Measurements from ENCODE around the gene CCDC88B. TPM values are rescaled to one million over a fixed set of nuclear protein-coding genes. Genes with fewer than 3 reads are reported as not detected.

The CCDC88B gene
- total RNA-seq, 1 experiment from 2014 or later = 11.2 TPM

DNA sequence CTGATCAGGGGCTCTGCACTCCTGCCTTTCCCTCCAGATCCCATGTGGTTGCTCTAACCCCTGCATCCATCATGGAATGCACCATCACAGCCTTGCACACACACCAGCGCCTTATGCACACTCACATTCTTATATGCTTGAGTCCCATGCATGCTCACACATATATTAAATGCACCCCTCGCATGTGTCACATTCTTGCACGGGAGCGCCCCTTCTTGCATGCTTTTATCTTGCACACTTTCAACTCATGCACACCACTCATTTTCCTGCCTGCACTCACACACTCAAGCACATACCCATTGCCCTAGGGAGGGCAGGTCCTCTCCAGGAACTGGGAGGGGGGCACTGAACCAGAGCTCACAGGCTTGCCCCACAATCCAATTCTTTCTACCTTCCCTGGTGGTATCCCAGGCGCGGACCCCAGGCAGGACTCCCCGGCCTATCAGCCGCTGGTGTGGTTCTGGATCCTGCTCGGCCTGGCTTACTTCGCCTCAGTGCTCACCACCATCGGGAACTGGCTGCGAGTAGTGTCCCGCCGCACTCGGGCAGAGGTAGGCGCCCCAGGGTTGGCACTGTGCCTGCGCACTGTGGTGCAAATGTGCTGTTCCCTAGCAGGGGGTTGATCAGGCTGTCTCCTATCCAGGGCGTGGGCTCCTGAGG, 42.2 kb upstream of the CCDC88B start:
- H3K9ac ChIP-seq (ENCODE audit: extremely low read depth, insufficient read length, low read length) = no peak overlapping the region
- no peak overlapping the region for H3T11ph ChIP-seq (ENCODE audit: low read length)
- no peak overlapping the region for H3K27ac ChIP-seq (ENCODE audit: insufficient read length, low read depth, low read length)
- DNase-seq = no peak
- H2BK12ac ChIP-seq (ENCODE audit: insufficient read length, low read depth, low read length) = no peak overlapping the region
- Mint-ChIP-seq H3K4me1 (peaks cover 8 to 23% of the 10 kb centered on the region in 2 experiments; a peak in 3 of 4 replicates), H3K36me3 (ENCODE audit: insufficient read depth in 1 of 3, low read depth in 3 of 3) (peaks cover 0 to 2% (median 0%) of the 10 kb centered on the region in 3 experiments; a peak in 2 of 7 replicates), H3K4me3 (no peak overlapping the region), H3K27ac (no peak overlapping the region; a peak in 1 of 7 replicates), H3K27me3 (ENCODE audit: low read depth) (peaks cover 98% of the 10 kb centered on the region), H3K9me3 (peaks cover 0 to 3% of the 10 kb centered on the region in 2 experiments; a peak in 2 of 5 replicates)
- no peak overlapping the region for H3K56ac ChIP-seq (ENCODE audit: insufficient read length, low read depth, low read length)
- H3K79me2 ChIP-seq (ENCODE audit: insufficient read depth, low read length) = no peaks in the 10 kb centered on the region
- no peak overlapping the region for H3K4ac ChIP-seq (ENCODE audit: low read depth, low read length)
- H3K27me3 ChIP-seq (ENCODE audit: insufficient read depth, low read length) = peaks cover 74% of the 10 kb centered on the region
- H4K8ac ChIP-seq (replicated peaks; ENCODE audit: insufficient read length, low read depth, low read length) = no peak overlapping the region
- no peak overlapping the region for H2BK15ac ChIP-seq (ENCODE audit: low read depth, low read length)
- no peak overlapping the region for H3K23ac ChIP-seq (ENCODE audit: insufficient read length, low read depth, low read length)
- no peak overlapping the region for H4K5ac ChIP-seq (ENCODE audit: insufficient read length, low read depth, low read length)
- WGBS (ENCODE audit: extremely low coverage, insufficient read length, low lambda C conversion rate) = no CpG with 5 or more reads among the region's 18 CpGs
- peaks cover 12% of the 10 kb centered on the region for H3K23me2 ChIP-seq (ENCODE audit: insufficient read length, low read depth, low read length, poor library complexity, severe bottlenecking)
- H3K4me1 ChIP-seq (ENCODE audit: insufficient read depth, low read length) = no peaks in the 10 kb centered on the region
- H3K4me2 ChIP-seq (ENCODE audit: insufficient read depth, insufficient read length, low read length) = peak overlapping the region; percentile 2
- H3K14ac ChIP-seq (ENCODE audit: insufficient read depth, low read length) = no peak overlapping the region
- H2BK5ac ChIP-seq (ENCODE audit: insufficient read length, low read length) = no peak overlapping the region
- H2AK5ac ChIP-seq (ENCODE audit: insufficient read length, low read length) = no peak overlapping the region
- H3K9me3 ChIP-seq (ENCODE audit: control insufficient read depth, low read depth, low read length) = no peaks in the 10 kb centered on the region
- no peaks in the 10 kb centered on the region for H4K20me1 ChIP-seq (ENCODE audit: control insufficient read depth, insufficient read depth, insufficient read length)
- no peak overlapping the region for H2BK20ac ChIP-seq (ENCODE audit: low read depth, low read length, poor library complexity, severe bottlenecking)
- no peak for TF ChIP-seq CTCF (conservative IDR thresholded peaks at IDR 0.05)
- no peak overlapping the region for H2AFZ ChIP-seq (ENCODE audit: low read length)
- no peak overlapping the region for H4K91ac ChIP-seq (ENCODE audit: insufficient read length, low read depth, low read length)
- H3K18ac ChIP-seq (ENCODE audit: insufficient read length, low read depth, low read length) = no peak overlapping the region
- H3K79me1 ChIP-seq (ENCODE audit: insufficient read depth, low read depth, low read length, poor library complexity, severe bottlenecking) = no peaks in the 10 kb centered on the region
- H2BK120ac ChIP-seq (ENCODE audit: low read depth, low read length, poor library complexity, severe bottlenecking) = no peak overlapping the region

Measured in H9 (cell line).